Neural cell (in vitro differentiated cells): ENCODE measurements around the gene SQSTM1.

ENCODE experiments used
- CTCF ChIP-seq: fragments of 450-650 bp; IDR thresholded peaks from 2 replicates; pipeline ENCODE4 v1.5.1; 2014; ENCODE audit warnings: antibody characterized with exemption, mild to moderate bottlenecking, moderate library complexity; ENCODE audit not compliant: poor library complexity, severe bottlenecking
- EP300 ChIP-seq: fragments of 450-650 bp; conservative IDR thresholded peaks from 2 replicates; pipeline ENCODE4 v1.6.1; 2014; ENCODE audit warnings: antibody characterized with exemption, mild to moderate bottlenecking, moderate library complexity; ENCODE audit not compliant: poor library complexity, severe bottlenecking
- EZH2 ChIP-seq: fragments of 200-600, 300-800 bp; shearing (Covaris generic), sonication (generic); IDR thresholded peaks from 2 replicates; pipeline ENCODE4 v1.6.1; 2014; ENCODE audit warnings: antibody characterized with exemption, low read length, borderline replicate concordance, mild to moderate bottlenecking; ENCODE audit not compliant: insufficient read depth, poor library complexity, severe bottlenecking
- TAF1 ChIP-seq: IDR thresholded peaks from 2 replicates; pipeline ENCODE4 v1.6.1; 2012; ENCODE audit warnings: low read depth

- TF ChIP-seq CTCF (no peak), EZH2 (no peak), TAF1 (no peak), EP300 (no peak)
These were observed 13.0 kb downstream of the SQSTM1 start for GRCh38 chr5:179833709-179834070.
